Progenitor cell of endocrine pancreas (in vitro differentiated cells): ENCODE data around the gene ARMC12. TPM values are rescaled to one million over a fixed set of nuclear protein-coding genes. Genes with fewer than 3 reads are reported as not detected.

Experiments used
- DNase-seq: peaks from one replicate; pipeline ENCODE4 v3.0.0; 2021; ENCODE audit warnings: low spot score; ENCODE audit not compliant: unreplicated experiment
- H3K27ac Mint-ChIP-seq: 2 replicates; pipeline ENCODE4 v1.8.0; 2021; ENCODE audit warnings: mild to moderate bottlenecking, moderate library complexity, mixed read lengths
- H3K27me3 Mint-ChIP-seq: 2 replicates; pipeline ENCODE4 v1.8.0; 2021; ENCODE audit warnings: mixed read lengths
- H3K36me3 Mint-ChIP-seq: 2 replicates; pipeline ENCODE4 v1.8.0; 2022; ENCODE audit warnings: mixed read lengths; ENCODE audit not compliant: insufficient read depth
- H3K4me1 Mint-ChIP-seq: 2 replicates; pipeline ENCODE4 v1.8.0; 2021; ENCODE audit warnings: low read depth, mixed read lengths
- H3K4me3 Mint-ChIP-seq: 2 replicates; pipeline ENCODE4 v1.8.0; 2021; ENCODE audit warnings: low read depth, mild to moderate bottlenecking, moderate library complexity, mixed read lengths
- H3K9me3 Mint-ChIP-seq: 2 replicates; pipeline ENCODE4 v1.8.0; 2021; ENCODE audit warnings: low read depth, mixed read lengths
- CTCF ChIP-seq: fragments of 200-600 bp; sonication (generic); IDR thresholded peaks from one replicate; pipeline ENCODE4 v1.5.0; 2021; ENCODE audit warnings: antibody characterized with exemption, mild to moderate bottlenecking; ENCODE audit not compliant: unreplicated experiment
- total RNA-seq: library from RNA; stranded (reverse); gene quantifications from 2 replicates; pipeline ENCODE4 v1.2.1, GENCODE V29; 2021

Gene ARMC12
- total RNA-seq, 1 donor from 2014 or later, result 0.98 TPM

GRCh38 chr6:35750557-35750956, 13.7 kb downstream of the ARMC12 start:
- no peak overlapping the region for H3K4me3 Mint-ChIP-seq
- no peak for DNase-seq
- no peak for TF ChIP-seq CTCF
- peaks cover 8% of the 10 kb centered on the region for H3K9me3 Mint-ChIP-seq
- no peaks in the 10 kb centered on the region for H3K4me1 Mint-ChIP-seq
- peaks cover 13% of the 10 kb centered on the region for H3K27me3 Mint-ChIP-seq
- H3K36me3 Mint-ChIP-seq, result no peaks in the 10 kb centered on the region
- no peak overlapping the region for H3K27ac Mint-ChIP-seq

GRCh38 chr6:35751594-35751993, 14.8 kb downstream of the ARMC12 start:
- Mint-ChIP-seq H3K36me3 (no peaks in the 10 kb centered on the region), H3K4me3 (no peak overlapping the region), H3K4me1 (no peaks in the 10 kb centered on the region), H3K9me3 (peaks cover 8% of the 10 kb centered on the region), H3K27me3 (peaks cover 16% of the 10 kb centered on the region), H3K27ac (no peak overlapping the region)
- no peak for TF ChIP-seq CTCF
- no peak for DNase-seq

- Mint-ChIP-seq H3K27me3 (peaks cover 16% of the 10 kb centered on the region), H3K27ac (no peak overlapping the region), H3K36me3 (no peaks in the 10 kb centered on the region), H3K4me1 (no peaks in the 10 kb centered on the region), H3K4me3 (no peak overlapping the region), H3K9me3 (peaks cover 8% of the 10 kb centered on the region)
- TF ChIP-seq CTCF, result no peak
- no peak for DNase-seq
These were observed 15.5 kb downstream of the ARMC12 start for GRCh38 chr6:35752330-35752729.

- Mint-ChIP-seq H3K27ac (no peak overlapping the region), H3K27me3 (peaks cover 19% of the 10 kb centered on the region), H3K4me1 (peaks cover 1% of the 10 kb centered on the region), H3K4me3 (no peak overlapping the region), H3K36me3 (no peaks in the 10 kb centered on the region), H3K9me3 (no peaks in the 10 kb centered on the region)
- DNase-seq, result no peak
- no peak for TF ChIP-seq CTCF
These were observed 17.8 kb downstream of the ARMC12 start for GRCh38 chr6:35754452-35755277.

- Mint-ChIP-seq H3K36me3 (no peaks in the 10 kb centered on the region), H3K9me3 (no peaks in the 10 kb centered on the region), H3K27ac (no peak overlapping the region), H3K4me1 (peaks cover 1% of the 10 kb centered on the region), H3K4me3 (no peak overlapping the region), H3K27me3 (peaks cover 24% of the 10 kb centered on the region)
- no peak for DNase-seq
- TF ChIP-seq CTCF, result no peak
These were observed 18.6 kb downstream of the ARMC12 start for GRCh38 chr6:35755278-35755924.
